ENCODE results near the gene CREG1.

CREG1 gene

GRCh38 chr1:167492481-167492910 lies 61.1 kb downstream of the CREG1 start:
- TF ChIP-seq CTCF (conservative IDR thresholded peaks at IDR 0.05; ENCODE audit: low read depth, low read length) = no peak
- Histone ChIP-seq H3K27ac (peak overlapping the region; percentile 92), H3K4me2 (peak overlapping the region; percentile 93), H3K9ac (peak overlapping the region; percentile 74), H3K79me2 (ENCODE audit: insufficient read depth, low read depth) (no peaks in the 10 kb centered on the region), H3K27me3 (ENCODE audit: insufficient read depth, low read depth) (no peaks in the 10 kb centered on the region), H2AFZ (ENCODE audit: low read depth) (peak overlapping the region; percentile 64), H3K36me3 (ENCODE audit: insufficient read depth) (no peaks in the 10 kb centered on the region), H4K20me1 (ENCODE audit: insufficient read depth) (no peaks in the 10 kb centered on the region), H3K4me1 (ENCODE audit: low read depth, poor library complexity, severe bottlenecking) (peaks cover 67% of the 10 kb centered on the region), H3K4me3 (IDR thresholded peaks at IDR 0.05; ENCODE audit: insufficient read depth, low read depth, low read length) (peak overlapping the region; percentile 25)

DNA sequence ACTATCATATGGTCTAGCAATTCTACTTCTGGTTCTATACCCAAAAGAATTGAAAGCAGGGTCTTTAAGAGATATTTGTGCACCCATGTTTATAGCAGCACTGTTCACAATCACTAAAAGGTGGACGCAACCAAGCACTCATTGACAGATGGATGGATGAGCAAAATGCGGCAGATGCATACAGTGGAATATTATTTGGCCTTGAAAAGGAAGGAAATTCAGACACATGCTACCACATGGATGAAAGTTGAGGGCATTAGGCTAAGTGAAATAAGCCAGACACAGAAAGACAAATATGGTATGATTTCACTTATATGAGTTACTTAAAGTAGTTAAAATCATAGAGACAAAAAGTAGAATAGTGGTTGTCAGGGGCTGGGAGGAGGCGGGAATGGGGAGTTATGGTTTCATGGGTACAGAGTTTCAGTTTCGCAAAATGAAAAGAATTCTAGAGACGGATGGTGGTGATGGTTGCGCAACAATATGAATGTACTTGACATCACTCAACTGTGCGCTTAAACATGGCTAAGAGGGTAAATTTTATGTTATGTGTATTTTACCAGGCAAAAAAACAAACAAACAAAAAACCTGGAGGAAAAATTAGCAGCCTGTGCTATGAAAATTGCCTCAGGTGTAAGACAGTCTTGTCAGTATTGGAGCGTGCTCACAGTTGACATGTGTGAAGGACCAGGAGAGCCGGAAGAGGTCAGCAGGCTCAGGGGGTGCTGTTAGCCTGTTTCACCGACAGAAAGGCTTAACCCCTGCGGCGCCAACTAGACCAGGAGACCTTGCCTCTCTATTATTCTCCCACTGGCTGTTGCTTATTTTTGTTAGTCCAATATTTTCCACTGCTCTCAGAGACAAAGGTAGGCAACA lies 61.7 kb downstream of the CREG1 start:
- H2AFZ ChIP-seq (ENCODE audit: low read depth) = peak overlapping the region; percentile 64
- peak overlapping the region; percentile 92 for H3K27ac ChIP-seq

More for the DNA sequence above, 61.7 kb downstream of the CREG1 start:
- H3K36me3 ChIP-seq (ENCODE audit: insufficient read depth) = no peaks in the 10 kb centered on the region
- TF ChIP-seq CTCF (conservative IDR thresholded peaks at IDR 0.05; ENCODE audit: low read depth, low read length) = peak; percentile 43; the same call in 1 of the 2 replicates
- H3K79me2 ChIP-seq (ENCODE audit: insufficient read depth, low read depth) = no peaks in the 10 kb centered on the region
- H3K4me1 ChIP-seq (ENCODE audit: low read depth, poor library complexity, severe bottlenecking) = peaks cover 61% of the 10 kb centered on the region
- H3K4me2 ChIP-seq = peak overlapping the region; percentile 93
- H3K27me3 ChIP-seq (ENCODE audit: insufficient read depth, low read depth) = no peaks in the 10 kb centered on the region
- no peaks in the 10 kb centered on the region for H4K20me1 ChIP-seq (ENCODE audit: insufficient read depth)
- H3K9ac ChIP-seq = peak overlapping the region; percentile 74
- H3K4me3 ChIP-seq (IDR thresholded peaks at IDR 0.05; ENCODE audit: insufficient read depth, low read depth, low read length) = peak overlapping the region; percentile 25
